HepG2 (cell line): ENCODE data around the gene FN1. TPM values are rescaled to one million over a fixed set of nuclear protein-coding genes. Genes with fewer than 3 reads are reported as not detected.

Experiments
- BCL3 ChIP-seq: sonication (generic); formaldehyde crosslinking; IDR thresholded peaks from 2 replicates; pipeline ENCODE4 v1.5.1; 2020; ENCODE audit warnings: mild to moderate bottlenecking, missing genetic modification reagents, moderate library complexity
- MLX ChIP-seq: IDR thresholded peaks from 2 replicates; pipeline ENCODE4 v1.6.1; 2016
- RARA ChIP-seq: IDR thresholded peaks from 2 replicates; pipeline ENCODE4 v1.6.1; 2016; ENCODE audit warnings: missing genetic modification reagents, missing compliant biosample characterization
- REST ChIP-seq, 2 experiments: IDR thresholded peaks; 2 replicates each; pipeline ENCODE4 v1.6.1; 2011 to 2012; ENCODE audit warnings: low read length in 2 of 2, borderline replicate concordance in 1 of 2, low read depth in 1 of 2, mild to moderate bottlenecking in 1 of 2, moderate library complexity in 1 of 2
- SOX5 ChIP-seq: IDR thresholded peaks from 2 replicates; pipeline ENCODE4 v1.6.1; 2016; ENCODE audit warnings: borderline replicate concordance
- TAF15 ChIP-seq: fragments of 200-400 bp; formaldehyde crosslinking; IDR thresholded peaks from one replicate; pipeline ENCODE4 v1.6.1; 2018; ENCODE audit warnings: mild to moderate bottlenecking, low read depth, low read length; ENCODE audit not compliant: poor library complexity, severe bottlenecking
- XRCC5 ChIP-seq: fragments of 200-400 bp; formaldehyde crosslinking; optimal IDR thresholded peaks from 2 replicates; pipeline ENCODE3; 2017; ENCODE audit warnings: mild to moderate bottlenecking, low read length
- ZC3H13 ChIP-seq: sonication (generic); formaldehyde crosslinking; IDR thresholded peaks from 2 replicates; pipeline ENCODE4 v1.8.1; 2023; ENCODE audit warnings: mild to moderate bottlenecking, missing genetic modification reagents, moderate library complexity
- ZFP1 ChIP-seq: IDR thresholded peaks from 2 replicates; pipeline ENCODE4 v1.6.1; 2016
- ZNF318 ChIP-seq: sonication (generic); formaldehyde crosslinking; IDR thresholded peaks from 2 replicates; pipeline ENCODE4 v1.4.0; 2020; ENCODE audit warnings: mild to moderate bottlenecking, missing genetic modification reagents
- polyA plus RNA-seq, 8 experiments: library from polyadenylated mRNA; depleted of rRNA in 3 of 8; stranded (reverse) in 7 of 8; unstranded in 1 of 8; fragments of >200 nt; fragmentation: Illumina TruSeq in 4 of 8; extraction: Trizol in 4 of 8; gene quantifications; 2 replicates each; pipeline versions ENCODE4 v1.2.1 to v1.2.3, GENCODE V29; 2011 to 2016; ENCODE audit warnings: low read depth in 4 of 8, missing spikeins in 1 of 8, mixed read lengths in 1 of 8; ENCODE audit not compliant: insufficient read depth in 1 of 8
- total RNA-seq, 5 experiments: library from RNA; depleted of rRNA; stranded (reverse); fragments of >200 nt; fragmentation: Illumina TruSeq; extraction: Trizol; gene quantifications; 2 replicates each; pipeline ENCODE4 v1.2.3, GENCODE V29; 2016; ENCODE audit warnings: low read depth in 1 of 5

FN1 gene
- total and polyA plus RNA-seq, 2 of the 13 experiments (the other 11 are each of a cell fraction or from before 2014, with no cell fraction given): 1,847 to 6,471 TPM

- TF ChIP-seq REST (IDR thresholded peaks at IDR 0.05; ENCODE audit: borderline replicate concordance in 1 of 2, low read depth in 1 of 2, low read length in 2 of 2) (0 out of 4 replicates have a peak, but pooled peaks of 1 of the 2 experiments have one; percentile 8), XRCC5 (peak; percentile 32), ZNF318 (no peak), TAF15 (no peak), RARA (CRISPR knock-in tag) (no peak; the same call in 1 of the 2 replicates), BCL3 (no peak; the same call in 1 of the 2 replicates), SOX5 (CRISPR knock-in tag) (peak; percentile 4; the same call in 1 of the 2 replicates), ZC3H13 (CRISPR knock-in tag) (peak; percentile 80), ZFP1 (no peak), MLX (CRISPR knock-in tag) (no peak)
These were observed 3.8 kb downstream of the FN1 start (continued) for GRCh38 chr2:215431778-215432758.
